Breast epithelium (tissue), 3 donors: ENCODE measurements around the gene ITGAX.

Source experiments
- POLR2A ChIP-seq: fragments of 450-650 bp; IDR thresholded peaks from one replicate; pipeline ENCODE4 v1.6.1; 2016; ENCODE audit warnings: antibody characterized with exemption, mild to moderate bottlenecking, moderate library complexity
- POLR2AphosphoS5 ChIP-seq, 3 donors: sonication (generic); formaldehyde crosslinking; IDR thresholded peaks; one replicate each; pipeline ENCODE4 v1.6.1; 2017; ENCODE audit warnings: antibody characterized with exemption in 3 of 3
- TF ChIP-seq, protein P1 (sequence below), 3 donors: fragments of 450-650 bp; IDR thresholded peaks; one replicate each; pipeline ENCODE4 v1.5.1; 2016 to 2017; ENCODE audit warnings: antibody characterized with exemption in 3 of 3, mild to moderate bottlenecking in 3 of 3, moderate library complexity in 3 of 3

- TF ChIP-seq, protein P1, sequence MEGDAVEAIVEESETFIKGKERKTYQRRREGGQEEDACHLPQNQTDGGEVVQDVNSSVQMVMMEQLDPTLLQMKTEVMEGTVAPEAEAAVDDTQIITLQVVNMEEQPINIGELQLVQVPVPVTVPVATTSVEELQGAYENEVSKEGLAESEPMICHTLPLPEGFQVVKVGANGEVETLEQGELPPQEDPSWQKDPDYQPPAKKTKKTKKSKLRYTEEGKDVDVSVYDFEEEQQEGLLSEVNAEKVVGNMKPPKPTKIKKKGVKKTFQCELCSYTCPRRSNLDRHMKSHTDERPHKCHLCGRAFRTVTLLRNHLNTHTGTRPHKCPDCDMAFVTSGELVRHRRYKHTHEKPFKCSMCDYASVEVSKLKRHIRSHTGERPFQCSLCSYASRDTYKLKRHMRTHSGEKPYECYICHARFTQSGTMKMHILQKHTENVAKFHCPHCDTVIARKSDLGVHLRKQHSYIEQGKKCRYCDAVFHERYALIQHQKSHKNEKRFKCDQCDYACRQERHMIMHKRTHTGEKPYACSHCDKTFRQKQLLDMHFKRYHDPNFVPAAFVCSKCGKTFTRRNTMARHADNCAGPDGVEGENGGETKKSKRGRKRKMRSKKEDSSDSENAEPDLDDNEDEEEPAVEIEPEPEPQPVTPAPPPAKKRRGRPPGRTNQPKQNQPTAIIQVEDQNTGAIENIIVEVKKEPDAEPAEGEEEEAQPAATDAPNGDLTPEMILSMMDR (IDR thresholded peaks at IDR 0.05) = no peak
- TF ChIP-seq POLR2A (no peak), POLR2AphosphoS5 (IDR thresholded peaks at IDR 0.05) (no peak)
Observed at GRCh38 chr16:31377210-31377903, 22.4 kb downstream of the ITGAX start.
